Keratinocyte (primary cell): Measurements from ENCODE around the gene GMFB.

Experiments
- EZH2 ChIP-seq: IDR thresholded peaks from one replicate; pipeline ENCODE4 v1.6.1; 2012; ENCODE audit warnings: inconsistent platforms, mild to moderate bottlenecking, low read length, moderate library complexity
- TF ChIP-seq, protein P1 (sequence below), 3 experiments: IDR thresholded peaks in 1 of 3; conservative IDR thresholded peaks in 1 of 3; optimal IDR thresholded peaks in 1 of 3; 2 replicates in 2 of 3; 3 replicates in 1 of 3; pipeline versions ENCODE3 to v1.5.1; 2011; ENCODE audit warnings: low read length in 3 of 3, mild to moderate bottlenecking in 3 of 3, moderate library complexity in 2 of 3, control low read depth in 1 of 3, inconsistent platforms in 1 of 3; ENCODE audit not compliant: insufficient read depth in 2 of 3; ENCODE audit errors: extremely low read depth in 1 of 3

- TF ChIP-seq, protein P1, sequence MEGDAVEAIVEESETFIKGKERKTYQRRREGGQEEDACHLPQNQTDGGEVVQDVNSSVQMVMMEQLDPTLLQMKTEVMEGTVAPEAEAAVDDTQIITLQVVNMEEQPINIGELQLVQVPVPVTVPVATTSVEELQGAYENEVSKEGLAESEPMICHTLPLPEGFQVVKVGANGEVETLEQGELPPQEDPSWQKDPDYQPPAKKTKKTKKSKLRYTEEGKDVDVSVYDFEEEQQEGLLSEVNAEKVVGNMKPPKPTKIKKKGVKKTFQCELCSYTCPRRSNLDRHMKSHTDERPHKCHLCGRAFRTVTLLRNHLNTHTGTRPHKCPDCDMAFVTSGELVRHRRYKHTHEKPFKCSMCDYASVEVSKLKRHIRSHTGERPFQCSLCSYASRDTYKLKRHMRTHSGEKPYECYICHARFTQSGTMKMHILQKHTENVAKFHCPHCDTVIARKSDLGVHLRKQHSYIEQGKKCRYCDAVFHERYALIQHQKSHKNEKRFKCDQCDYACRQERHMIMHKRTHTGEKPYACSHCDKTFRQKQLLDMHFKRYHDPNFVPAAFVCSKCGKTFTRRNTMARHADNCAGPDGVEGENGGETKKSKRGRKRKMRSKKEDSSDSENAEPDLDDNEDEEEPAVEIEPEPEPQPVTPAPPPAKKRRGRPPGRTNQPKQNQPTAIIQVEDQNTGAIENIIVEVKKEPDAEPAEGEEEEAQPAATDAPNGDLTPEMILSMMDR (optimal IDR thresholded peaks at IDR 0.05 in 1 of 3, IDR thresholded peaks at IDR 0.05 in 1 of 3, conservative IDR thresholded peaks at IDR 0.05 in 1 of 3; ENCODE audit: extremely low read depth in 1 of 3, insufficient read depth in 2 of 3, low read length in 3 of 3) = no peak
- TF ChIP-seq EZH2 = no peak
Measured at GRCh38 chr14:54425537-54426274, 63.1 kb downstream of the GMFB start.
